HL-60 (cell line): Measurements from ENCODE around the gene KRT74.

ENCODE experiments used
- POLR2AphosphoS5 ChIP-seq: IDR thresholded peaks from 2 replicates; pipeline ENCODE4 v1.6.1; 2012; ENCODE audit warnings: low read depth
- TF ChIP-seq, protein P1 (sequence below): IDR thresholded peaks from one replicate; pipeline ENCODE4 v1.5.1; 2011; ENCODE audit warnings: low read length, control low read depth, inconsistent platforms; ENCODE audit not compliant: insufficient read depth
- TF ChIP-seq, protein P2 (sequence below): IDR thresholded peaks from 2 replicates; pipeline ENCODE4 v1.6.1; 2012; ENCODE audit warnings: low read depth; ENCODE audit not compliant: insufficient replicate concordance

- TF ChIP-seq, protein P1, sequence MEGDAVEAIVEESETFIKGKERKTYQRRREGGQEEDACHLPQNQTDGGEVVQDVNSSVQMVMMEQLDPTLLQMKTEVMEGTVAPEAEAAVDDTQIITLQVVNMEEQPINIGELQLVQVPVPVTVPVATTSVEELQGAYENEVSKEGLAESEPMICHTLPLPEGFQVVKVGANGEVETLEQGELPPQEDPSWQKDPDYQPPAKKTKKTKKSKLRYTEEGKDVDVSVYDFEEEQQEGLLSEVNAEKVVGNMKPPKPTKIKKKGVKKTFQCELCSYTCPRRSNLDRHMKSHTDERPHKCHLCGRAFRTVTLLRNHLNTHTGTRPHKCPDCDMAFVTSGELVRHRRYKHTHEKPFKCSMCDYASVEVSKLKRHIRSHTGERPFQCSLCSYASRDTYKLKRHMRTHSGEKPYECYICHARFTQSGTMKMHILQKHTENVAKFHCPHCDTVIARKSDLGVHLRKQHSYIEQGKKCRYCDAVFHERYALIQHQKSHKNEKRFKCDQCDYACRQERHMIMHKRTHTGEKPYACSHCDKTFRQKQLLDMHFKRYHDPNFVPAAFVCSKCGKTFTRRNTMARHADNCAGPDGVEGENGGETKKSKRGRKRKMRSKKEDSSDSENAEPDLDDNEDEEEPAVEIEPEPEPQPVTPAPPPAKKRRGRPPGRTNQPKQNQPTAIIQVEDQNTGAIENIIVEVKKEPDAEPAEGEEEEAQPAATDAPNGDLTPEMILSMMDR, result no peak
- TF ChIP-seq, protein P2, sequence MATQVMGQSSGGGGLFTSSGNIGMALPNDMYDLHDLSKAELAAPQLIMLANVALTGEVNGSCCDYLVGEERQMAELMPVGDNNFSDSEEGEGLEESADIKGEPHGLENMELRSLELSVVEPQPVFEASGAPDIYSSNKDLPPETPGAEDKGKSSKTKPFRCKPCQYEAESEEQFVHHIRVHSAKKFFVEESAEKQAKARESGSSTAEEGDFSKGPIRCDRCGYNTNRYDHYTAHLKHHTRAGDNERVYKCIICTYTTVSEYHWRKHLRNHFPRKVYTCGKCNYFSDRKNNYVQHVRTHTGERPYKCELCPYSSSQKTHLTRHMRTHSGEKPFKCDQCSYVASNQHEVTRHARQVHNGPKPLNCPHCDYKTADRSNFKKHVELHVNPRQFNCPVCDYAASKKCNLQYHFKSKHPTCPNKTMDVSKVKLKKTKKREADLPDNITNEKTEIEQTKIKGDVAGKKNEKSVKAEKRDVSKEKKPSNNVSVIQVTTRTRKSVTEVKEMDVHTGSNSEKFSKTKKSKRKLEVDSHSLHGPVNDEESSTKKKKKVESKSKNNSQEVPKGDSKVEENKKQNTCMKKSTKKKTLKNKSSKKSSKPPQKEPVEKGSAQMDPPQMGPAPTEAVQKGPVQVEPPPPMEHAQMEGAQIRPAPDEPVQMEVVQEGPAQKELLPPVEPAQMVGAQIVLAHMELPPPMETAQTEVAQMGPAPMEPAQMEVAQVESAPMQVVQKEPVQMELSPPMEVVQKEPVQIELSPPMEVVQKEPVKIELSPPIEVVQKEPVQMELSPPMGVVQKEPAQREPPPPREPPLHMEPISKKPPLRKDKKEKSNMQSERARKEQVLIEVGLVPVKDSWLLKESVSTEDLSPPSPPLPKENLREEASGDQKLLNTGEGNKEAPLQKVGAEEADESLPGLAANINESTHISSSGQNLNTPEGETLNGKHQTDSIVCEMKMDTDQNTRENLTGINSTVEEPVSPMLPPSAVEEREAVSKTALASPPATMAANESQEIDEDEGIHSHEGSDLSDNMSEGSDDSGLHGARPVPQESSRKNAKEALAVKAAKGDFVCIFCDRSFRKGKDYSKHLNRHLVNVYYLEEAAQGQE, result no peak
- no peak for TF ChIP-seq POLR2AphosphoS5
Measured at GRCh38 chr12:52539083-52539820, 34.4 kb downstream of the KRT74 start.
